Spleen (tissue), 11 donors: ENCODE data around the gene FGF19. TPM values are rescaled to one million over a fixed set of nuclear protein-coding genes. Genes with fewer than 3 reads are reported as not detected.

Experiments
- DNase-seq: peaks from one replicate; pipeline ENCODE4 v3.0.0-alpha.2; 2020
- H3K27ac ChIP-seq, 8 donors: fragments of 200-600 bp; sonication (generic) in 7 of 8; 1 replicate in 4 of 8; 2 replicates in 4 of 8; pipeline versions ENCODE4 v1.5.0 to v1.8.0; 2016 to 2021; ENCODE audit warnings: inconsistent platforms in 4 of 8, mild to moderate bottlenecking in 4 of 8, moderate library complexity in 1 of 8
- H3K27me3 ChIP-seq, 7 donors: fragments of 200-600 bp; sonication (generic) in 6 of 7; replicated peaks in 1 of 7; 1 replicate in 4 of 7; 2 replicates in 3 of 7; pipeline versions ENCODE4 v1.5.0 to v1.8.0; 2016 to 2021; ENCODE audit warnings: inconsistent platforms in 3 of 7, mild to moderate bottlenecking in 1 of 7
- H3K36me3 ChIP-seq, 6 donors: fragments of 200-600 bp; sonication (generic) in 5 of 6; 1 replicate in 4 of 6; 2 replicates in 2 of 6; pipeline versions ENCODE4 v1.5.0 to v1.8.0; 2016 to 2021; ENCODE audit warnings: inconsistent platforms in 2 of 6
- H3K4me1 ChIP-seq, 6 donors: fragments of 200-600 bp; sonication (generic) in 5 of 6; 1 replicate in 3 of 6; 2 replicates in 3 of 6; pipeline versions ENCODE4 v1.5.0 to v1.8.0; 2016 to 2021; ENCODE audit warnings: inconsistent platforms in 3 of 6
- H3K4me3 ChIP-seq, 8 donors: fragments of 200-600 bp; sonication (generic) in 7 of 8; 1 replicate in 4 of 8; 2 replicates in 4 of 8; pipeline versions ENCODE4 v1.5.0 to v1.8.0; 2016 to 2021; ENCODE audit warnings: inconsistent platforms in 4 of 8, mild to moderate bottlenecking in 4 of 8, moderate library complexity in 2 of 8
- H3K9me3 ChIP-seq, 8 donors: fragments of 200-600 bp; sonication (generic) in 7 of 8; 1 replicate in 4 of 8; 2 replicates in 4 of 8; pipeline versions ENCODE4 v1.5.0 to v1.8.0; 2016 to 2021; ENCODE audit warnings: inconsistent platforms in 4 of 8
- POLR2A ChIP-seq, 3 donors: fragments of 450-650 bp; IDR thresholded peaks; one replicate each; pipeline ENCODE4 v1.5.1; 2017; ENCODE audit warnings: antibody characterized with exemption in 3 of 3, mild to moderate bottlenecking in 1 of 3
- POLR2AphosphoS5 ChIP-seq, 3 donors: sonication (generic); formaldehyde crosslinking; IDR thresholded peaks; one replicate each; pipeline ENCODE4 v1.5.1; 2017; ENCODE audit warnings: antibody characterized with exemption in 3 of 3
- WGBS, 5 donors: extraction: QIAGEN DNeasy Blood & Tissue Kit in 3 of 5; methylation state at CpG; one replicate each; pipeline versions ENCODE4 v1.1.5 to v1.1.7; 2013 to 2018; 5-methylcytosine and 5-hydroxymethylcytosine counted together
- intact Hi-C: fragments of 100-400 bp; cut with DNase I; formaldehyde crosslinking; loops from one replicate; pipeline ENCODE4 v1.15.0; 2023; ENCODE audit warnings: low total_unique reads
- polyA plus RNA-seq, 3 donors: library from polyadenylated mRNA; stranded (reverse); fragments of 200-250 nt; gene quantifications; one replicate each; pipeline ENCODE4 v1.2.1, GENCODE V29; 2013
- total RNA-seq, 7 donors: library from RNA; depleted of rRNA in 3 of 7; stranded (reverse); fragments of >200 nt in 3 of 7; fragmentation: NEBNext Ultra II Directional in 4 of 7; extraction: Animal tissue kit (Norgen Biotek cat#: 25700) in 4 of 7; gene quantifications; one replicate each; pipeline versions ENCODE4 v1.1.0 to v1.2.1, GENCODE V29; 2016 to 2021
- TF ChIP-seq, protein P1 (sequence below), 11 experiments: fragments of 200-600 bp in 7 of 11; fragments of 450-650 bp in 4 of 11; sonication (generic) in 4 of 11; IDR thresholded peaks in 8 of 11; conservative IDR thresholded peaks in 3 of 11; 1 replicate in 7 of 11; 2 replicates in 4 of 11; pipeline versions ENCODE4 v1.4.0 to v1.8.0; 2016 to 2021; ENCODE audit warnings: antibody characterized with exemption in 11 of 11, inconsistent platforms in 4 of 11, mild to moderate bottlenecking in 1 of 11
- donor health status: healthy with polysubstance abuse.
- donor health status: DM: no; HTN: no; CAD: no; lungs with moderate emphysema.
- donor health status: DM: no; HTN: no; CAD: no.
- donor health status: Bipolar disorder and iron deficiency.
- donor health status: healthy.
- donor health status: DM: no; HTN: no; CAD: no.
- donor health status: DM: yes; HTN: yes; CAD: no.

The FGF19 gene
- total and polyA plus RNA-seq, 10 donors, result not detected

DNA sequence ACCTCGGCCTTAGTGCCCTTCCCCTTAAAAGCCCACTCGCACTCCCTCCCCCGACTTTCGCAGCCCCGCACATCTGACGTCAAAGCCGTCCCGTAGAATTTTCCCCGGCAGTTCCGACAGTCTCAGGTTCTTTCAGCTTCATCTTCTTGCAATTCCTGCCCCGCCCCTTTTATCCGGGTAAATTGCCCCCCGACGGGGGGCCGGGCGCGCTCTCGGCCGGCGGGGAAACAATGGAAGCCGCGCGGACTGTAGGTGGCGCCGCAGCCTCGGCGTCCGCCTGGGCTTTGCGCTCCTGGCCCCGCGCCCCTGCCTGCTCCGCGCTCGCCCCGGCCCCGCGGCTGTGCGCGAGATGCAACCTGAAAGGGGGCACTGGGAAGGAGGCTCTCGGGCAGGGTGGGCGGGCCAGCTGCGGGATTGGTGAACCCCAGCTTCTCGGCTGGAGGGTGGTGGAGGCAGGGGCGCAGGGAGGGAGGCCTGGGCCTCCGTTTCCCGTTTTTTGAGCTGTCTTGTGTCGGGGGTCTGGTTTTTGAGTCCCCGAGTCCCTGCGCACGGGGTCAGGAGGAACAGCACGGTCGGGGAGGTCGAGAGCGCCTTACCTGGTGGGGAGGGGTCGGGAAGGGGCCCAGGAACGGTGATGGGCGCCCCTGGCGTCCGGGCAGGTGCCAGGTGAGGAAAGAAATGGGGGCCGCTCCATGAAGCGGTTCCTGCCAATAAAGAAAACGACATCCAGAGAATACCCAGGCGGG lies 859 bp upstream of the FGF19 start:
- peaks cover 5 to 96% (median 69%) of the 10 kb centered on the region in 7 donors for H3K27me3 ChIP-seq
- peaks cover 7 to 48% (median 35%) of the 10 kb centered on the region in 6 donors for H3K4me1 ChIP-seq
- 4 to 8% (median 5%) methylated on average over 44 to 63 of the region's 63 CpGs for WGBS, 5 donors
- no peak overlapping the region for H3K27ac ChIP-seq
- no peaks in the 10 kb centered on the region for H3K9me3 ChIP-seq
- intact Hi-C loops, result no loop called here
- H3K36me3 ChIP-seq, result no peaks in the 10 kb centered on the region
- H3K4me3 ChIP-seq, result peak overlapping the region in 2 of 8 donors; percentile 6 to 46
- DNase-seq, result peak; percentile 48
- TF ChIP-seq POLR2A (IDR thresholded peaks at IDR 0.05), result no peak
- TF ChIP-seq, protein P1, sequence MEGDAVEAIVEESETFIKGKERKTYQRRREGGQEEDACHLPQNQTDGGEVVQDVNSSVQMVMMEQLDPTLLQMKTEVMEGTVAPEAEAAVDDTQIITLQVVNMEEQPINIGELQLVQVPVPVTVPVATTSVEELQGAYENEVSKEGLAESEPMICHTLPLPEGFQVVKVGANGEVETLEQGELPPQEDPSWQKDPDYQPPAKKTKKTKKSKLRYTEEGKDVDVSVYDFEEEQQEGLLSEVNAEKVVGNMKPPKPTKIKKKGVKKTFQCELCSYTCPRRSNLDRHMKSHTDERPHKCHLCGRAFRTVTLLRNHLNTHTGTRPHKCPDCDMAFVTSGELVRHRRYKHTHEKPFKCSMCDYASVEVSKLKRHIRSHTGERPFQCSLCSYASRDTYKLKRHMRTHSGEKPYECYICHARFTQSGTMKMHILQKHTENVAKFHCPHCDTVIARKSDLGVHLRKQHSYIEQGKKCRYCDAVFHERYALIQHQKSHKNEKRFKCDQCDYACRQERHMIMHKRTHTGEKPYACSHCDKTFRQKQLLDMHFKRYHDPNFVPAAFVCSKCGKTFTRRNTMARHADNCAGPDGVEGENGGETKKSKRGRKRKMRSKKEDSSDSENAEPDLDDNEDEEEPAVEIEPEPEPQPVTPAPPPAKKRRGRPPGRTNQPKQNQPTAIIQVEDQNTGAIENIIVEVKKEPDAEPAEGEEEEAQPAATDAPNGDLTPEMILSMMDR (IDR thresholded peaks at IDR 0.05 in 8 of 11, conservative IDR thresholded peaks at IDR 0.05 in 3 of 11), result peak in 2 of 11 experiments; percentile 21 to 32

DNA sequence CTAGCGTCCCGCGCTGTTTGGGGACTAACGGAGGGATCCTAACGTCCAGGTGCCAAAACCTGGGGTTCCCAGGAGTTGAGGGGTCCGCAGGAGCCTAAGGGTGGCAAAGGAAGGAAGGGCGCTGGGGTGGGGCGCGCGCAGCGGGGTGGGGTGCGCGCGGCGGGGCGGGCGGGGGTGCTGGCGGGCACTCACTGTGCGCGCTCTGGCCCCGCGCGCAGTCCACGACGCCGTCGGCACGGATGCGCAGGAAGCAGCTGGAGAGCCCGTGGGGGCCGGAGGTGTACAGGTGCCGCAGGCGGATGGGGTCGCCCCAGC lies 412 bp downstream of the FGF19 start:
- H3K9me3 ChIP-seq, result no peaks in the 10 kb centered on the region
- intact Hi-C loops, result no loop called here
- peak overlapping the region in 2 of 8 donors; percentile 1 to 46 for H3K4me3 ChIP-seq
- no peak overlapping the region for H3K27ac ChIP-seq
- TF ChIP-seq POLR2A (IDR thresholded peaks at IDR 0.05) (no peak), POLR2AphosphoS5 (IDR thresholded peaks at IDR 0.05) (no peak)
- TF ChIP-seq, protein P1 (IDR thresholded peaks at IDR 0.05 in 8 of 11, conservative IDR thresholded peaks at IDR 0.05 in 3 of 11), result no peak
- H3K36me3 ChIP-seq, result no peaks in the 10 kb centered on the region
- peaks cover 7 to 53% (median 35%) of the 10 kb centered on the region in 6 donors for H3K4me1 ChIP-seq
- peaks cover 5 to 96% (median 74%) of the 10 kb centered on the region in 7 donors for H3K27me3 ChIP-seq
- no peak for DNase-seq
- WGBS, 5 donors, result 1 to 13% (median 5%) methylated on average over 4 to 34 of the region's 34 CpGs

DNA sequence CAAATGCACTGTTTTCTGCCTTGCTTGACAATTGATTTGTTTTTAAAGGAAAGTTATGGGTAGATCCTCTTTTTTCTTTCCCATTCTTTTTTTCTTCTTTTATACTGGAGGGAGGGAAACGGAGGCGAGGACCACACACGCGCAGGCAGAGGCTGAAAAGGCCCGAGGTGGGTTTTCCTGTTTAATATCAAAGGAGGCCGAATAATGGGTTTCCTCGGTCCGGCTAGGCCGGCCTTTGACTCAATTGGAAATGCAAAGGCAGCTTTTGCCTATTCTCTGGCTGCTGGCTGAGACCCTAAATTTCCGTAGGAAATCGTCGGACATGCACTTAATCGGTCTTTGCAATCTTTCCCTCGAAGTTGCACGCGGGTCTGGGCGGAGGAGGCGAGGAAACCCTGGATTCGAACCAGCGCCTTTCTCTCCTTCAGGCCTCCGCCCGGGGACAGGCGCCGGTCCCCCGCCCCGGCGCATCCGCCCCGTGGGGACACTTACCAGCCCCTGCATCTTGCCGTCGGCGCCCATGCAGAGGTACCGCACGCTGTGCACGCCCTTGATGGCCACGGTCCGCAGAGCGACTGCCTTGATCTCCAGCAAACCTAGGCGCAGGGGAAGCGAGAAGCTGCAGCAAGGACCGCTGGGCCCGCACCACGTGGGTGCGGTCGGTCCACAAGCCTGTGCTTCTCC lies 911 bp downstream of the FGF19 start:
- Histone ChIP-seq H3K27me3 (peaks cover 5 to 97% (median 79%) of the 10 kb centered on the region in 7 donors), H3K4me3 (peak overlapping the region in 1 of 8 donors; percentile 46), H3K4me1 (peaks cover 7 to 53% (median 35%) of the 10 kb centered on the region in 6 donors), H3K9me3 (no peaks in the 10 kb centered on the region), H3K36me3 (no peaks in the 10 kb centered on the region), H3K27ac (no peak overlapping the region)
- peak; percentile 52 for DNase-seq
- intact Hi-C loops, result no loop called here
- TF ChIP-seq POLR2AphosphoS5 (IDR thresholded peaks at IDR 0.05) (no peak), POLR2A (IDR thresholded peaks at IDR 0.05) (no peak)
- TF ChIP-seq, protein P1 (IDR thresholded peaks at IDR 0.05 in 8 of 11, conservative IDR thresholded peaks at IDR 0.05 in 3 of 11), result no peak
- 5 to 10% (median 7%) methylated on average over 35 to 45 of the region's 45 CpGs for WGBS, 5 donors

DNA sequence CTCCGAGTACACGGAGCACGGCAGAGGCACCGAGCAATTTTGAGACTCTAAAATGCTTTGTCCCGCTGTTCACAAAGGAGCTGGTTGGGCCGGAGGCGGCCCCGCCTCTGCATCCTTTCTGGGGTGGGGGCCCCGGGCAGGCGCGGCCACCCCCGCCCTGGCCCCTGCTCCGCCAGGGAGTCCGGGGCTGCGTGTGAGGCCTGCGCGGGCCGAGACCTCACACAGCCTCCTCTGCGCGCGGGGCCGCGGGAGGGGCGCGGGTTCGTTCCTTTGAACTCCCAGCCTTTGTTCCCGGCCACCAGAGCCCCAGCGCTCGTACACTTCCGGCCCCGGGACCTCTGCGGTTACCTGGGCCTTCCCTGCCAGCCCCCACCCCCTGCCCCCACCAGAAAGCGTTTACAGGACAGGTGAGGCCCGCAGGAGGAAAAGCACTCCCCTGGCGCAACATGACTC lies 1.6 kb downstream of the FGF19 start:
- intact Hi-C loops, result no loop called here

More for the DNA sequence above, 1.6 kb downstream of the FGF19 start:
- Histone ChIP-seq H3K4me3 (no peak overlapping the region), H3K36me3 (no peaks in the 10 kb centered on the region), H3K27me3 (peaks cover 5 to 98% (median 81%) of the 10 kb centered on the region in 7 donors), H3K4me1 (peaks cover 7 to 53% (median 35%) of the 10 kb centered on the region in 6 donors), H3K27ac (no peak overlapping the region), H3K9me3 (no peaks in the 10 kb centered on the region)
- no peak for TF ChIP-seq POLR2A (IDR thresholded peaks at IDR 0.05)
- TF ChIP-seq, protein P1 (IDR thresholded peaks at IDR 0.05 in 8 of 11, conservative IDR thresholded peaks at IDR 0.05 in 3 of 11), result no peak
- TF ChIP-seq POLR2AphosphoS5 (IDR thresholded peaks at IDR 0.05), result no peak
- DNase-seq, result peak; percentile 35
- 2 to 8% (median 4%) methylated on average over 13 to 35 of the region's 35 CpGs for WGBS, 5 donors
